Prostate gland (tissue), 2 donors: Measurements from ENCODE around the gene KIT.

Experiments
- CTCF ChIP-seq, 4 experiments: fragments of 200-600 bp in 2 of 4; fragments of 450-650 bp in 2 of 4; sonication (generic) in 2 of 4; IDR thresholded peaks; 1 replicate in 3 of 4; 2 replicates in 1 of 4; pipeline ENCODE4 v1.5.1; 2016 to 2019; ENCODE audit warnings: antibody characterized with exemption in 4 of 4, mild to moderate bottlenecking in 2 of 4, moderate library complexity in 2 of 4
- POLR2A ChIP-seq: fragments of 450-650 bp; IDR thresholded peaks from one replicate; pipeline ENCODE4 v1.6.1; 2016; ENCODE audit warnings: antibody characterized with exemption, mild to moderate bottlenecking
- POLR2AphosphoS5 ChIP-seq: sonication (generic); formaldehyde crosslinking; IDR thresholded peaks from one replicate; pipeline ENCODE4 v1.6.1; 2017; ENCODE audit warnings: antibody characterized with exemption

GRCh38 chr4:54647070-54647469 is 10.7 kb upstream of the KIT start:
- no peak for TF ChIP-seq CTCF (IDR thresholded peaks at IDR 0.05)
- no peak for TF ChIP-seq POLR2A
- TF ChIP-seq POLR2AphosphoS5: no peak
